HepG2 (cell line): ENCODE measurements around the gene BTBD17. TPM values are rescaled to one million over a fixed set of nuclear protein-coding genes. Genes with fewer than 3 reads are reported as not detected.

ENCODE experiments used
- CEBPZ ChIP-seq: IDR thresholded peaks from 2 replicates; pipeline ENCODE4 v1.6.1; 2012; ENCODE audit warnings: low read length, improper control_type of control experiment
- HES4 ChIP-seq: sonication (generic); formaldehyde crosslinking; IDR thresholded peaks from 2 replicates; pipeline ENCODE4 v1.9.0; 2021; ENCODE audit warnings: mild to moderate bottlenecking, missing genetic modification reagents, borderline replicate concordance
- IRF2 ChIP-seq: IDR thresholded peaks from 2 replicates; pipeline ENCODE4 v1.6.1; 2018; ENCODE audit warnings: missing genetic modification reagents, missing compliant biosample characterization
- NFKBIZ ChIP-seq: IDR thresholded peaks from 2 replicates; pipeline ENCODE4 v1.6.1; 2018; ENCODE audit warnings: missing genetic modification reagents, missing compliant biosample characterization
- NONO ChIP-seq, 2 experiments: fragments of 450-650 bp in 1 of 2; sonication (generic) in 1 of 2; formaldehyde crosslinking in 1 of 2; IDR thresholded peaks in 1 of 2; conservative IDR thresholded peaks in 1 of 2; 2 replicates each; pipeline versions ENCODE4 v1.6.1 to v1.8.0; 2017 to 2022; ENCODE audit warnings: mild to moderate bottlenecking in 1 of 2, missing genetic modification reagents in 1 of 2, moderate library complexity in 1 of 2
- PBX2 ChIP-seq: IDR thresholded peaks from 2 replicates; pipeline ENCODE4 v1.6.1; 2016; ENCODE audit warnings: control low read depth
- RORA ChIP-seq: sonication (generic); formaldehyde crosslinking; IDR thresholded peaks from 2 replicates; pipeline ENCODE4 v1.5.0; 2020; ENCODE audit warnings: mild to moderate bottlenecking, missing genetic modification reagents, moderate library complexity
- SMYD3 ChIP-seq: sonication (generic); formaldehyde crosslinking; IDR thresholded peaks from 2 replicates; pipeline ENCODE4 v1.8.1; 2023; ENCODE audit warnings: mild to moderate bottlenecking, missing genetic modification reagents
- STAT5B ChIP-seq: sonication (generic); formaldehyde crosslinking; IDR thresholded peaks from 2 replicates; pipeline ENCODE4 v1.4.0; 2020; ENCODE audit warnings: missing genetic modification reagents
- TAF15 ChIP-seq: fragments of 200-400 bp; formaldehyde crosslinking; IDR thresholded peaks from one replicate; pipeline ENCODE4 v1.6.1; 2018; ENCODE audit warnings: mild to moderate bottlenecking, low read depth, low read length; ENCODE audit not compliant: poor library complexity, severe bottlenecking
- ZBTB3 ChIP-seq: sonication (generic); formaldehyde crosslinking; IDR thresholded peaks from 2 replicates; pipeline ENCODE4 v1.4.0; 2020; ENCODE audit warnings: low read depth, mild to moderate bottlenecking, moderate library complexity, missing genetic modification reagents, borderline replicate concordance
- ZNF782 ChIP-seq: sonication (generic); formaldehyde crosslinking; IDR thresholded peaks from 2 replicates; pipeline ENCODE4 v1.4.0; 2020; ENCODE audit warnings: missing genetic modification reagents, mild to moderate bottlenecking, borderline replicate concordance
- ZSCAN29 ChIP-seq: sonication (generic); formaldehyde crosslinking; conservative IDR thresholded peaks from 2 replicates; pipeline ENCODE4 v1.4.0; 2020; ENCODE audit warnings: mild to moderate bottlenecking, missing genetic modification reagents
- polyA plus RNA-seq, 8 experiments: library from polyadenylated mRNA; depleted of rRNA in 3 of 8; stranded (reverse) in 7 of 8; unstranded in 1 of 8; fragments of >200 nt; fragmentation: Illumina TruSeq in 4 of 8; extraction: Trizol in 4 of 8; gene quantifications; 2 replicates each; pipeline versions ENCODE4 v1.2.1 to v1.2.3, GENCODE V29; 2011 to 2016; ENCODE audit warnings: low read depth in 4 of 8, missing spikeins in 1 of 8, mixed read lengths in 1 of 8; ENCODE audit not compliant: insufficient read depth in 1 of 8
- total RNA-seq, 5 experiments: library from RNA; depleted of rRNA; stranded (reverse); fragments of >200 nt; fragmentation: Illumina TruSeq; extraction: Trizol; gene quantifications; 2 replicates each; pipeline ENCODE4 v1.2.3, GENCODE V29; 2016; ENCODE audit warnings: low read depth in 1 of 5
- TF ChIP-seq, protein P1 (sequence below): IDR thresholded peaks from 2 replicates; pipeline ENCODE4 v1.6.1; 2016; ENCODE audit warnings: low read depth
- TF ChIP-seq, protein P2 (sequence below): sonication (generic); formaldehyde crosslinking; IDR thresholded peaks from 2 replicates; pipeline ENCODE4 v1.4.0; 2020; ENCODE audit warnings: missing genetic modification reagents, borderline replicate concordance
- TF ChIP-seq, protein P3 (sequence below): sonication (generic); formaldehyde crosslinking; conservative IDR thresholded peaks from 2 replicates; pipeline ENCODE4 v1.4.0; 2020; ENCODE audit warnings: mild to moderate bottlenecking, missing genetic modification reagents, moderate library complexity

Gene BTBD17
- total and polyA plus RNA-seq, 2 of the 13 experiments (the other 11 are each of a cell fraction or from before 2014, with no cell fraction given) = not detected

GRCh38 chr17:74354123-74354522 is 7.5 kb downstream of the BTBD17 start (continued):
- TF ChIP-seq ZSCAN29 (CRISPR knock-in tag) = no peak
- TF ChIP-seq IRF2 = peak; percentile 73
- TF ChIP-seq, protein P1, sequence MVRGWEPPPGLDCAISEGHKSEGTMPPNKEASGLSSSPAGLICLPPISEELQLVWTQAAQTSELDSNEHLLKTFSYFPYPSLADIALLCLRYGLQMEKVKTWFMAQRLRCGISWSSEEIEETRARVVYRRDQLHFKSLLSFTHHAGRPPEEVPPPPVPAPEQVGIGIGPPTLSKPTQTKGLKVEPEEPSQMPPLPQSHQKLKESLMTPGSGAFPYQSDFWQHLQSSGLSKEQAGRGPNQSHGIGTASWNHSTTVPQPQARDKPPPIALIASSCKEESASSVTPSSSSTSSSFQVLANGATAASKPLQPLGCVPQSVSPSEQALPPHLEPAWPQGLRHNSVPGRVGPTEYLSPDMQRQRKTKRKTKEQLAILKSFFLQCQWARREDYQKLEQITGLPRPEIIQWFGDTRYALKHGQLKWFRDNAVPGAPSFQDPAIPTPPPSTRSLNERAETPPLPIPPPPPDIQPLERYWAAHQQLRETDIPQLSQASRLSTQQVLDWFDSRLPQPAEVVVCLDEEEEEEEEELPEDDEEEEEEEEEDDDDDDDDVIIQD (CRISPR knock-in tag) = no peak
- no peak for TF ChIP-seq NONO (IDR thresholded peaks at IDR 0.05)
- no peak for TF ChIP-seq NONO (CRISPR knock-in tag; conservative IDR thresholded peaks at IDR 0.05)
- no peak for TF ChIP-seq TAF15
- TF ChIP-seq NFKBIZ (CRISPR knock-in tag) = no peak
- TF ChIP-seq, protein P2, sequence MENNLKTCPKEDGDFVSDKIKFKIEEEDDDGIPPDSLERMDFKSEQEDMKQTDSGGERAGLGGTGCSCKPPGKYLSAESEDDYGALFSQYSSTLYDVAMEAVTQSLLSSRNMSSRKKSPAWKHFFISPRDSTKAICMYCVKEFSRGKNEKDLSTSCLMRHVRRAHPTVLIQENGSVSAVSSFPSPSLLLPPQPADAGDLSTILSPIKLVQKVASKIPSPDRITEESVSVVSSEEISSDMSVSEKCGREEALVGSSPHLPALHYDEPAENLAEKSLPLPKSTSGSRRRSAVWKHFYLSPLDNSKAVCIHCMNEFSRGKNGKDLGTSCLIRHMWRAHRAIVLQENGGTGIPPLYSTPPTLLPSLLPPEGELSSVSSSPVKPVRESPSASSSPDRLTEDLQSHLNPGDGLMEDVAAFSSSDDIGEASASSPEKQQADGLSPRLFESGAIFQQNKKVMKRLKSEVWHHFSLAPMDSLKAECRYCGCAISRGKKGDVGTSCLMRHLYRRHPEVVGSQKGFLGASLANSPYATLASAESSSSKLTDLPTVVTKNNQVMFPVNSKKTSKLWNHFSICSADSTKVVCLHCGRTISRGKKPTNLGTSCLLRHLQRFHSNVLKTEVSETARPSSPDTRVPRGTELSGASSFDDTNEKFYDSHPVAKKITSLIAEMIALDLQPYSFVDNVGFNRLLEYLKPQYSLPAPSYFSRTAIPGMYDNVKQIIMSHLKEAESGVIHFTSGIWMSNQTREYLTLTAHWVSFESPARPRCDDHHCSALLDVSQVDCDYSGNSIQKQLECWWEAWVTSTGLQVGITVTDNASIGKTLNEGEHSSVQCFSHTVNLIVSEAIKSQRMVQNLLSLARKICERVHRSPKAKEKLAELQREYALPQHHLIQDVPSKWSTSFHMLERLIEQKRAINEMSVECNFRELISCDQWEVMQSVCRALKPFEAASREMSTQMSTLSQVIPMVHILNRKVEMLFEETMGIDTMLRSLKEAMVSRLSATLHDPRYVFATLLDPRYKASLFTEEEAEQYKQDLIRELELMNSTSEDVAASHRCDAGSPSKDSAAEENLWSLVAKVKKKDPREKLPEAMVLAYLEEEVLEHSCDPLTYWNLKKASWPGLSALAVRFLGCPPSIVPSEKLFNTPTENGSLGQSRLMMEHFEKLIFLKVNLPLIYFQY (CRISPR knock-in tag) = peak; percentile 41; the same call in 1 of the 2 replicates
- TF ChIP-seq, protein P3, sequence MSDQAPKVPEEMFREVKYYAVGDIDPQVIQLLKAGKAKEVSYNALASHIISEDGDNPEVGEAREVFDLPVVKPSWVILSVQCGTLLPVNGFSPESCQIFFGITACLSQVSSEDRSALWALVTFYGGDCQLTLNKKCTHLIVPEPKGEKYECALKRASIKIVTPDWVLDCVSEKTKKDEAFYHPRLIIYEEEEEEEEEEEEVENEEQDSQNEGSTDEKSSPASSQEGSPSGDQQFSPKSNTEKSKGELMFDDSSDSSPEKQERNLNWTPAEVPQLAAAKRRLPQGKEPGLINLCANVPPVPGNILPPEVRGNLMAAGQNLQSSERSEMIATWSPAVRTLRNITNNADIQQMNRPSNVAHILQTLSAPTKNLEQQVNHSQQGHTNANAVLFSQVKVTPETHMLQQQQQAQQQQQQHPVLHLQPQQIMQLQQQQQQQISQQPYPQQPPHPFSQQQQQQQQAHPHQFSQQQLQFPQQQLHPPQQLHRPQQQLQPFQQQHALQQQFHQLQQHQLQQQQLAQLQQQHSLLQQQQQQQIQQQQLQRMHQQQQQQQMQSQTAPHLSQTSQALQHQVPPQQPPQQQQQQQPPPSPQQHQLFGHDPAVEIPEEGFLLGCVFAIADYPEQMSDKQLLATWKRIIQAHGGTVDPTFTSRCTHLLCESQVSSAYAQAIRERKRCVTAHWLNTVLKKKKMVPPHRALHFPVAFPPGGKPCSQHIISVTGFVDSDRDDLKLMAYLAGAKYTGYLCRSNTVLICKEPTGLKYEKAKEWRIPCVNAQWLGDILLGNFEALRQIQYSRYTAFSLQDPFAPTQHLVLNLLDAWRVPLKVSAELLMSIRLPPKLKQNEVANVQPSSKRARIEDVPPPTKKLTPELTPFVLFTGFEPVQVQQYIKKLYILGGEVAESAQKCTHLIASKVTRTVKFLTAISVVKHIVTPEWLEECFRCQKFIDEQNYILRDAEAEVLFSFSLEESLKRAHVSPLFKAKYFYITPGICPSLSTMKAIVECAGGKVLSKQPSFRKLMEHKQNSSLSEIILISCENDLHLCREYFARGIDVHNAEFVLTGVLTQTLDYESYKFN = no peak
- TF ChIP-seq STAT5B (CRISPR knock-in tag) = no peak
- TF ChIP-seq PBX2 = 0 out of 2 replicates have a peak, but pooled peaks have one; percentile 14
- no peak for TF ChIP-seq HES4 (CRISPR knock-in tag)
- no peak for TF ChIP-seq RORA (CRISPR knock-in tag)
- no peak for TF ChIP-seq CEBPZ
- no peak for TF ChIP-seq SMYD3 (CRISPR knock-in tag)
- TF ChIP-seq ZNF782 = no peak
- TF ChIP-seq ZBTB3 (CRISPR knock-in tag) = no peak
